ENCODE data around the gene TCAIM.
"Not testable (repeated sequence)": the region's sequence is repeated elsewhere in the genome, so short reads cannot be mapped to it uniquely, and the experiment has no call there.

TCAIM gene

DNA sequence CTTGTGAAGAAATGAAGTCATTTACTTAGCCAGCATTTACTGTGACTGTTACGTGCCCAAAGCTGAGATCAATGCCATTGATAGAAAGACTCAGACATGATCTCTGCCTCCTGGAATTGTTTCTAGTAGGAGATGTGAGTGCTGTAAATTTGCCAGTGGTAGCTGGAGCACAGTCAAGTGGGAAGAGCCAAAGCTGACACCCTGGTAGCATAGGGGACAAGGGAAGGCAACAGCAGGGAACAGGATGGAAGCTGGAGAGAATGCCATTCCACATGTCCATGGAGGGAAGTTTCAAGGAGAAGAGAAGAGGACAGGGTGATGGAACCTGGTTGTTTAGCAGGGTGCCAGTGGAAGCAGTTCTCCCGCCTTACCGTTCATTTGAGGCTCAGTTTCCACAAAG is 64.0 kb downstream of the TCAIM start:
- DNase-seq: no peak
- intact Hi-C loops (cut with DNase I): no loop called here

DNA sequence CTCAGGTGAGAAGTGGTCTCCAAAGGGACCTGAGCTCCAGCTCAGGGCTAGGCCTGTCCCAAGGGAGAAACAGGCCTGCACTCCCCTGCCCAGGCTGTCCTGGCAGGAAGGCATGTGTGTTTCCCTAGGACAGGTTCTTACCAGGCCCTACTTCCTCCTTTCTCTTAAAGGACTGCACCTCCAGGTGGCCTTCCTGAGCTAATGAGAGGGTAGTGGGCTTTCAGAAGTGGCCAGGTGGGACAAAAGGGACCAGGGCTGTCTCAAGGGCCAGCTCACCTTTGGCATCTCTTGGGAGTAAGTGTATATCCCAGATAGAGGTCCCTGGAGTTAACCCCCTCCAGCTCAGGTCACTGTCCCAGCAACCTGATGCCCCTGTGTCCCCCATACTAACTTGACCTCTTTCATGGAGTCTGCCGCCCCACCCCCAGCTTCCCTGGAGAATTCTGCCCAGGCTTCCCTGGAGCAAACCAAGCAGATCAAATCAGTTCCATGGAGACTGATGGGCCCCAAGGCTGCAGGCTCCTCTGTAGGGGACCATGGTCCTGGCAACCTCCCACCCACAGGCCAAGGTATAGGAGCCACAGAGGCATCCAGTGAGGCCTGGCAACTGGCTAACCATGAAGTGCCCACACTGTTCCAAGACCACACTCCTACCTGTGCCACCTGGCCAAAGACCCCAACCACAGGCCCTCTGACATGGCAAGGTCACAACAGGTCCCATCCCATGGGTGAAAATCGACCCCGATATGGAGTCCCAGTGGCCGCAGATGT is 71.3 kb downstream of the TCAIM start:
- intact Hi-C loops (cut with DNase I): no loop called here
- DNase-seq: peak in 2 of 10 donors; percentile 18 to 51

DNA sequence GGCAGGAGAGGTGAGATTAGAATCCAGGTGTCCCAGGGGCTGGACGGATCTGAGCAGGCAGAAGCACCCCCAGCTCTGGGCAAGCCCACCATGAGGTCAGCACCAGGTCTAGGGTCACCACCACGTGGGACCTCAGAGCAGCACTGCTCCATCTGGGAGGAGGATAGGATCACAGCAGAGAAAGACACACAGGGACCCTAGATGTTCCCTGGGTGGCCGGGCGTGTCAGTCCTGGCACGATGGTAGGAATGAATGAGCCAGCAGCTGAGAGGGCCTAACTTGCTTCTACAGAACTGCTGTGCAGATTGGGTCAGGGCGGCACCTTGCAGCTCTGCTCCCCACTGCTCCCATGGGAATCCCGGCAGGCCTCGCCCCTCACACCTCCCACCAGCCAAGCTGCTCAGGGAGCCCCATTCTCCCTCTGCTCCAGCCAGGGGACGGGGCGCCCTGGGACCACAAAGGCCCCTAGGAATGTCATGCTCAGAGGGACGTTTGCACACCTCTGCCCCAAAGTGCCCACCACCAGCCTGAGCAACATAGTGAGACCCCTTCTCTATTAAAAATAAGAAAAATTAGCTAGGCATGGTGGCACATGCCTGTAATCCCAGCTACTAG is 72.6 kb downstream of the TCAIM start:
- peak in 1 of 10 donors; percentile 53 for DNase-seq
- intact Hi-C loops (cut with DNase I): no loop called here

DNA sequence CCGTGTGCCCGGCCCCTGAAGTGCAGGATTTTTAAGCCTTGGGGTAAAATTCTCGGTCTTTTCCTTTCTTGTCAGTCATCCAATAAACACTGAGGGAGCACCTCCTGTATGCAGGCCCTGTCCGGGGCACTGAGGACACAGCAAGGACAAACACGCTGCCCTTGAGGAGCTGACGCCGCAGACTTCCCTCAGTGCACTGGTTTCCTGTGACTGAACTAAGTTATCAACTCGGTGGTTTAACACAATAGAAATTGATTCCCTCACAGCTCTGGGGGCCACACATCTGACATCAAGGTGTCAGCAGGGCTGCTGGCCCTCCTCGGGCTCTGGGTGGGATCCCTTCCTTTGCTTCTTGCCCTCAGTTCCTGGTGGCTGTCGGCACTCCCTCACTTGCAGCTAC is 73.8 kb downstream of the TCAIM start:
- intact Hi-C loops (cut with DNase I): no loop called here
- DNase-seq: peak in 1 of 10 donors; percentile 63

DNA sequence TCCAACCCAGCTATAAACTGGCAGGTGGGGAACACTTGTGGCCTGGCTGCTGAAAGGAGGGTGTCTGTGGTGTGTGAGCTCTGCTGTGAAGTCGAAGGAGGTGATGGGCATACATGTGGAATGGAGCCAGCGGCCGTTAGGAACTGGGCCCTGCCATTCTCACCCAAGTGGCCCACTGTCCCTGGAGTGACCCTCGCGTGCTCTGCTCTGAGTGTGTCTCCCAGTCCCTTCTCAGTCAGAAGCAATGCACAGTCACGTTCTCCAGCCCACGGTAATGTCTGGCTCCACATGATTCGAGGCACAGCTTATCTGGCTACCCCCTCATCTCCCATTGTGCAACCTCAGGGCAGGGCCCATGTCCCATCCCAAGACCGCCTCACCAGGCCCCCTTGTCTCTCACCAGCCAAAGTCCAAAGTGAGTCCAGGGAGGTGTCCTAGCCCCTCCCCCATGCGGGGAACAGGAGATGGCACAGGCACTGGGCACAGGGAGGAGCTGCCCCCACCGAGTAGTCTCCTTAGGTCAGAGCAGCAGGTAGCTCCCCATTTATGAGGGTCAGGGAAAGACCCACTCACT is 76.0 kb downstream of the TCAIM start:
- peak in 1 of 10 donors; percentile 65 for DNase-seq
- intact Hi-C loops (cut with DNase I): no loop called here

DNA sequence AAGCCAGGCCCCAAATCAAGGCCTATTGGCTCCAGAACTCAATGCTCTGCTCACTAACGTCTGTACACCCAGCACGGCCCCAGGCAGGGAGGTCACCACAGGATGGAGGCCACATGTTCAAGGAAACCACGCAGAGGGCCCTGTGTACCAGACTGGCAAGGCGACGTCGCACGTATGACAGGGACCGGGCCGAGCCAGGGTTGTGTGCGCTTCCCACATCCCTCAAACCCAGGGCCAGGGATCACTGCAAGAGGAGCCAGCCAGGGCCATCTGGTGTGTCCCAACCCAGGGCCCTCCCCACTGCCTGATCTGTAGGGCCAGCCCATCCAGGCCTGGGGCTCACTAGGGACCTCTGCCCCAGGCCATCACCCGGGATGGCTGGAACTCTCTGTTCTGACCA is 76.9 kb downstream of the TCAIM start:
- intact Hi-C loops (cut with DNase I): no loop called here
- DNase-seq: peak in 1 of 10 donors; percentile 67

DNA sequence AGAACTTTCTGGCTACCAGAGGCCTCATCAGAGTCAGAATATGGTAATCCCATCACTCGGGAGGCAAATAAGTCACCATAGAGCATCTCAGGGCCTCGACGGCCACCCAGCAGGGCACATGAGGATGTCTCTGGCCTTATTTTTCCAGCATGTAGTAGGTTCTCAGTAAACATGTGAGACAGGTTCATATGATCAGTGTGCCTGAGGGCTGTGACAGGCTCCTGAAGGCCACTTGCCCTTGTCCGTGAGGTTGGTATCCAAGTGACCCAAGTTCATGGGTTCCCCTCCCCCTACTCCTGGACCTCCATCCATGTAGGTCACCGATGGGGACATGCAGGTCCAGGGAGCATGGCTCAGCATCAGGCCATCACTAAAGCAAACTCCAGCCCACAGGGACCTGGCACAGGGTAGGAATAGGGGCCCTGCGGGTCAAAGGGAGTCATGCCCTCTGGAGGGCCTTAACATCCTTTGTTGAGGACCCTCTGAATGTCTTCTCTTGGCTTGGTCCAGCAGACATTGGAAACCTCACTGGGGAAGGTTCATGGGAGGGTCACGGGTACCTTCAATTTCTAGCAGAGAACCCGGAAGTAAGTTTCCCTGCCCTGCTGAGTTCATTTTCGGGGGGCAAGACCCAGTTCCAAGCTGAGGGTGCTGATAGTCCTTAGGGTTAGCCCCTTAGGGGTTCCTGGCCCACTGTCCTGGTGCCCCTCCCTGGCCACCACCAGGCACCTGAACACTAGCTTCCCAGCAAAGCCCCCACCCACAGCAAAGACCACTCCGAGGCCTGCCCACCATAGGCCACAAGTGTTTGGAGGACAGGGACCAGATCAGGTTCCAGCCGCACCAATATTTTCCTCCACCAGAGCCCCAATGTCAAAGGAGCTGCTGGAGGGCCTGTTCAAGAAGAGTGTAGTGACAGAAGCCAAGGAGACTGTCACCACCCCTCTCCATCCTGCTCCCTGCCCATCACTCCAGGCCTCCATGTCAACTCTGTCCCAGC is 77.8 kb downstream of the TCAIM start:
- intact Hi-C loops (cut with DNase I): no loop called here
- peak in 1 of 10 donors; percentile 68 for DNase-seq

DNA sequence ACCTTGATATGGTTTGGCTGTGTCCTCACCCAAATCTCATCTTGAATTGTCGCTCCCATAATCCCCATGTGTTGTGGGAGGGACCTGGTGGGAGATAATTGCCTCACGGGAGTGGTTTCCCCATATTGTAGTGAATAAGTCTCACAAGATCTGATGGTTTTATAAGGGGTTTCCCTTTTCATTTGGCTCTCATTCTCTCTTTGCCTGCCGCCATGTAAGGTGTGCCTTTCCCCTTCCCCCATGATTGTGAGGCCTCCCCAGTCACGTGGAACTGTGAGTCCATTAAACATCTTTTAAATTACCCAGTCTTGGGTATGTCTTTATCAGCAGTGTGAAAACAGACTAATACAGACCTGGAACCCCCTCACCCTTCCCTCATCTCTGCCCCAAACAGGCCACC is 79.6 kb downstream of the TCAIM start:
- intact Hi-C loops (cut with DNase I); DNase-seq: not testable (repeated sequence)

DNA sequence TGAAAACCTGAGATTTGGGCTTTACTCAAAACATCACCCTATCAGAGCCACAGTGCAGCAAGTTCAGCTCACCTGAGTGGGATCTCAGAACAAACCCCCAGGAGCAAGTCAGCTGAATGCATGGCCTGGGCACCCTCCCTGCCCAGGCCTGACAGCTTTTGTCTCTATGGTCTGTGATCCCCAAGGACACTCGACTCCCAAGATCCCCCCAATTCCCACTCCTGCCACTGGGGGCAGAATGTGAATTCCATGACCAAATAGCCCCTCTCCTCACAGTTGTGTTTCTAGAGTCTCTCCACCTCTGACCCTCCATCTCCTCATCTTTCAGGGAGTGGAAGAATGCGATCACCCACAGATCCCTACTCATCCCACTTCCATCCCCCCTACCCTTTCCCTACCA is 80.0 kb downstream of the TCAIM start:
- intact Hi-C loops (cut with DNase I): no loop called here
- no peak for DNase-seq

DNA sequence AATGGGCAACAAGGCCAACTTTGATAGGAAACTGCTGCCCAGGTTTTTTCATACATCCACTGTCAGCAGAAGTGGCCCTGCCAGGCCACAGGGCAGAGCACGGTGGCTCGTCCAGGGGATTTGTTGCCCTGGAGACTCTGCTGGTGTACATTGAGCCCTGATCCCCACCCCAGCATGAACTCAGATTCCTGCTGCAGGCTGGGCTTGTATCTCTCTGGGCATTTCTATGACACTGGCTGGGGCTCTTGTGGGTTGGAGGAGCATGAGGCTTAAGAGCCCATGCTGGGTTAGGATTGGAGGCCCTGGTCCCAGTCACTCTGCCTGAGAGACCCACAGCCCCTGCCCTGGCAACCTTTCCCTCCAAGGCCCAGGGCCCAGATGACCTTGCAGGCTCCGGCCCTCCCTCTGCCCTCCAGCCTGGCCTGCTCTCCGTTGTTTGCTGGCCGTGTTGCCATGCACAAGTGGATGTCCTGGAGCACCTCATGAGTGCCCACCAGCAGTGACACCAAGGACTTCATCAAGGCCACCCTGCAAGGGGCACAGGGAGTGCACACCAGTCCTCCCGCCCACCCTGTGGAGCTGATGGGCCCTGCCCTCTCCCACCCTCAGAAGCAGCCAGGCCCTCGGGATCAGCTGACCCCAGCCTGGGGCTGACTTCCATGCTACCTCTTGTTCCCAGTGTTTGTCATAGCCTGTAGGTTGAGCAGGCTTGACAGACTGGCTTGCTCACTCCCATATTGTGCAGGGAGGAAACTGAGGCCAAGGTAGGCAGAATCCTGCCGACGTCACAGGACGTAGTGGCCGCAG is 80.8 kb downstream of the TCAIM start:
- DNase-seq: peak in 1 of 10 donors; percentile 52
- intact Hi-C loops (cut with DNase I): no loop called here

DNA sequence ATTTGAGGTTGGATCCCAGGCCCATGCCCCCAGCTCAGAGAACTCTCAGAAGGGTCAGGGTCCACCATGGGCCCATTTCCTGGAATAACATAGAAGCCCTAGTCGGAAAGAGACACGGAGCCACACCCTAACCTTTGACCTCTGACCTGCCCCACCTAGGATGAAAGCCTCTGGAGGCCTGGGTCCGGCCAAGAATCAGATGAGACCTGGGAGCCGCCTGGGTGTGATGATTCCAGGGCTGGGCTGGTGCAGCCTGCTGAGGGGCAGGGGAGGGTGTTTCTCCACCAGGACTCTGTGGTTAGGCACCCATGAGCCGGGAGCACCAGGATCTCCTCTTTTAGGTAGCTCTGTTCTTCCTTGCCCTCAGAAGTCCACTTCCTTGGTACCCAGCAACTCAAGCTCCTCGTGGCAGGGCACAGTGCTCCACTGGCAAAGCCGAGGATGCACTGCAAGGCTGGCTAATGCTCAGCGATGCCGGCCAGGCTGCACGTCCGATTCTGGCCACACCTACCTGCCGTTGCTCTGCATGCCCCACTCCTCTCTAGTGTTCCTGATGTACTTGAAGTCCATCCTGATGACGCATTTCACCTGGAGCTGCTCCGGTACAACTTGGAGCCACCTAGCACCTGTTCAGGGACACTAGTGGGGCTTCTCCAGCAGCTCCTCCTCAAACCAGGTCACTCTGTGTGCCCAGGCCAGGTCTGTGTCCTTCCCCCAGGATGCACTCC is 81.5 kb downstream of the TCAIM start:
- peak in 1 of 10 donors; percentile 54 for DNase-seq
- intact Hi-C loops (cut with DNase I): no loop called here

DNA sequence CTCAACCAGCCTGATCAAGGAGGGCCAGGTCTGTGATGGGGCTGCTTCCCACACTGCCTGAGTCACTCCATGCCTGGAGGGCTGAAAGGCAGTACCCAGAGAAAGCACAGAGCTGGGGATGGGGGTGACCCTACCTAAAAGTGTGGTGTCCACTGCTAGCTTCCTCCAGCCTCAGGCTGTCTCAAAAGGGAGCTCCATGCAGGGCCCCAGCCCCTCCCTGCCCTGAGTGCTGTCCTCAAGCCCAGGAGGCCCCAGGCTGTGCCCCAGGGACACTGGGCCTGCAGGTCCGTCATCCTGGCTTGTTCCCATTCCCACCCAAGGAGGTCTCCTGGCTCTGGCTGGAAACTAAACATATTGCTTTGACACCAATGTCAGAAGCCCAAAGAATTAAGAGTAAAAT is 82.1 kb downstream of the TCAIM start:
- peak in 1 of 10 donors; percentile 35 for DNase-seq
- intact Hi-C loops (cut with DNase I): no loop called here

DNA sequence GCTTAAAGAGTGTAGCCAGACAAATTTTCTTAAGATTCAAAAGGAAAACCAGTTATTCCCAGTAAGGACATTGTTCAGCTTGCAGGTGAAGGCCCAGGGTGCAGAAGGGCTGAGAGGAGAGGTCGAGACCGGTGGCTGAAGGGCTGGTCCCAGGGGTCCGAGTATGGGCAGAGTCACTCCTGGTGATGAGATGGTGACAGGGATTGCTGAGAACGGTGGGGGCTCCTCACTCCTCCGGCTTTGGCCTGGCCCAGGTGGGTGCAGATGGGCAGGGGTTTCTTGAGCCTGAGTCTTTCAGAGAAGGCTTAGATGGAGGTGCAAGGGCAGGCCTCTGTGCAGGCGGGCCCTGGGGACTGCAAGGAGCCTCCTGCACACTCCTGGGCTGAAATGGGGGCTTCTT is 82.7 kb downstream of the TCAIM start:
- DNase-seq: peak in 1 of 10 donors; percentile 44
- intact Hi-C loops (cut with DNase I): no loop called here

DNA sequence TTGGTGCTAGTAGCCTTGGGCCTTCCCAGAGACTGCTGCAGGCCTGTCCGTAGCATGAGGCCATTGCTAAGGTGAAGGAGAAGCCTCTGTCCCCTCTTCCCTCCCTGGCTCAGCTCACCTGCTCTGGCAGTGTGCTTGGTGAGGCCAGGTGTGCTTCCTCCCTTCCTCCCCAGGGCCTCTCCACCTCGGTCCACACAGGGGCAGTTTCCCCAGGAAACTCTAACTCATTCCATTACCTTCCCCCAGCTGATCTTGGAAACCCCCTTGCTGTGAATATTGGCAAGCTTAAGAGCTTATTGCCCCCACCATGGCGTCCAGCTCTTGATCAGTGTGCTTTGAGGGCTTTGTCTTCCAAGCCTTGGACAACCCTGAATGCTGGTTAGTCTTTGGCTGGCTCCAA is 86.2 kb downstream of the TCAIM start:
- DNase-seq: no peak
- intact Hi-C loops (cut with DNase I): no loop called here

DNA sequence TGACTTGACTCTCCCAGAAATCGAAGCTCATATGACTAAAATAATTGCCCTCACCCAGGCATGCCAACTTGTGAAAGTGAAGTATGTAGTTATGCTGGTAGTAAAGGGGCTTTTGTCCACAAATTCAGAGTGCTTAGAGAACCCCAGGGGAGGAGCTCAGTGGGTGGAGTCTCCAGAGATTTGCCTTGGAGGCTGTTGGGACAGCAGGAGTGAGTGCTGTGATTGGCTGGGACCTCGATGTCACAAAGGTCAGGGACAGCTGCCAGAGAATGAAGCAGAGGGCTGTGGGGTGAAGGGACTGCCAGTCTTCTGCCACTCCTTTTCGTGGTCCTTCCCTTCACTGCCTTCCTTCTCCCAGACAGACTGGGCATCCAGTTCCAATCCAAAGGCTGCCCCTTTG is 89.1 kb downstream of the TCAIM start:
- intact Hi-C loops (cut with DNase I): no loop called here
- no peak for DNase-seq

DNA sequence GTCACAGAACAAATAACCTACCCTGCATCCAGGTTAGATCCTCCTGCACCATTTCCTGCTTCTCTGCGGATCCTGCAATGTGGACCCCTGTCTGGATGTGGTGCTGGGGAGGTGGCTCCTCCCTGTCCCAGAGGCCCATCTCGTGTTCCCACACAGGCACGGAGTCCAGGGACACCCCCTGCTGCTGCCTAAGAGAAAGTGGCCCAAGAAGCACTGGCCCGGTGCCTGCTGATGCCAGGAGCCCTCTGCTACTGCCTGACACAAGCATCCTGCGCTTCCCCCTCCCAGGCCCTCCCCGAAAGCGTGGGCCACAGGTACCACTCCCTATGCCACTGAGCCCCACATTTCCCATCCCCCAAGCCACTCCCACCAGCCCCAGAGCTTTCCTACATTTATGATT is 90.3 kb downstream of the TCAIM start:
- intact Hi-C loops (cut with DNase I): no loop called here
- DNase-seq: peak in 1 of 10 donors; percentile 57

DNA sequence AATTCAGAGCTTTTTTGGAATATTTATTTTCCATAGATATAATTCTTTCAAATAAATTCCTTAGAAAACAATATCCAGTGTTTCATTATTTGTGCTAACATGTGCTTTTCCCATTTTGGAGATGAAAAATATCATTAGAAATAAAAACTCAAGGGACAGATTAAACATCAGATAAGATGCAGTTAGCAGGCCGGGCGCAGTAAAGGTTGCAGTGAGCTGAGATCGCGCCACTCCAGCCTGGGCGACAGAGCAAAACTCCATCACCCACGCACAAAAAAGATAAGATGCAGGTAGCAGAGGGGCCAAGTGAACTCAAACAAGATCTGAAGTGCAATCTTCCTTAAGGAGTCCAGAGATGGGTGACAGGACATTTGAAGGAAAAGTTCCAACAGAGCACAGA is 90.9 kb downstream of the TCAIM start:
- intact Hi-C loops (cut with DNase I): no loop called here
- no peak for DNase-seq

DNA sequence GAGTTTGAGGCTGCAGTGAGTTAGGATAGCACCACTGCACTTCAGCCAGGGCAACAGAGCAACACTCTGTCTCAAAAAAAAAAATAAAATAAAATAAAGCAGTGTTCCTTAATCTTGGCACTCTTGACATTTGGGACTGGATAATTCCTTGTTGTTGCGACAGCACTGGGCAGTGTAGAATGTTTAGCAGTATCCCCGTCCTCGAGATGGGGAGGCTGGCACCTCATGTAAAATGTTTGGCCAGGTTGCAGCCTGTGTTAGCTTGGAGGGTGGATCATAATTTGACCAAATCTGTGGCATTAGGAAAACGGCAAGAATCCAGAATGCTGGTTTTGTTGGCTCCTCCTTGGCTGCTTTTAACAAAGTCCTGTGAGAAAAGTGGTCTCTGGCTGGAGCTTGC is 91.9 kb downstream of the TCAIM start:
- intact Hi-C loops (cut with DNase I): no loop called here
- DNase-seq: no peak

DNA sequence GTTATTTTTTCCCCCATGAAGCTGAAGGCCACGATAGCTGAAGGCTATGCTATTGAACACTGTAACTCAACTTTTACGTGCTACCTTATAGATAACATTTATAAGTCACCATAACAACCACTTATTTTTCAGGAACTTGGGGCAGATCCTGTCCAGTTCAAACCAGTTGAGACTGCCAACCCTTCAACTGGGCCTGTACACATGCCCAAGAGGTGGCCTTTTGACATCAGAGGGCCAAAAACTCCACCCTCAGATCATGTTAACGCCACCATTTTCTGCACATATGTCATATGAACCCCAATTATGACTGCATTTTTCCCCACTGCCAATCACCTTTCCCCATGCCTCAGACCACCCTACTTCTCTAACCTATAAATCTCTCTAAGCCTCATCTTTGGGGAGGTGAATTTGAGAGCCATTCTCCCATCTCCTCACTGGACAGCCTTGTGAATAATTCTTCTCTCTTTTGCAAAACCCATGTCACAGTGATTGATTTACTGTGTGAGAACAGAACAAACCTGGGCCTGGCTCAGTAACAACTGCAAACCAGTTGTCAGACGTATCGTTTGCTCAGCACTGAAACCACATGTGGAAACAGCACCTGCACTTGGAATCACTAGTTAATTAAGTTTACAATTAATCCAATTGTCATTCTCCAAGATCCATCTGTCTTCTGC is 96.4 kb downstream of the TCAIM start:
- intact Hi-C loops (cut with DNase I): no loop called here
- DNase-seq: no peak

All from posterior cingulate gyrus (tissue), 11 donors.